ENCODE measurements around the gene TNS4. TPM values are rescaled to one million over a fixed set of nuclear protein-coding genes. Genes with fewer than 3 reads are reported as not detected.

TNS4 gene
- total and polyA plus RNA-seq, 9 of the 15 experiments (the other 6 are each of a cell fraction or from before 2014, with no cell fraction given): 0.04 to 0.73 (median 0.24) TPM; not detected in 1

DNA sequence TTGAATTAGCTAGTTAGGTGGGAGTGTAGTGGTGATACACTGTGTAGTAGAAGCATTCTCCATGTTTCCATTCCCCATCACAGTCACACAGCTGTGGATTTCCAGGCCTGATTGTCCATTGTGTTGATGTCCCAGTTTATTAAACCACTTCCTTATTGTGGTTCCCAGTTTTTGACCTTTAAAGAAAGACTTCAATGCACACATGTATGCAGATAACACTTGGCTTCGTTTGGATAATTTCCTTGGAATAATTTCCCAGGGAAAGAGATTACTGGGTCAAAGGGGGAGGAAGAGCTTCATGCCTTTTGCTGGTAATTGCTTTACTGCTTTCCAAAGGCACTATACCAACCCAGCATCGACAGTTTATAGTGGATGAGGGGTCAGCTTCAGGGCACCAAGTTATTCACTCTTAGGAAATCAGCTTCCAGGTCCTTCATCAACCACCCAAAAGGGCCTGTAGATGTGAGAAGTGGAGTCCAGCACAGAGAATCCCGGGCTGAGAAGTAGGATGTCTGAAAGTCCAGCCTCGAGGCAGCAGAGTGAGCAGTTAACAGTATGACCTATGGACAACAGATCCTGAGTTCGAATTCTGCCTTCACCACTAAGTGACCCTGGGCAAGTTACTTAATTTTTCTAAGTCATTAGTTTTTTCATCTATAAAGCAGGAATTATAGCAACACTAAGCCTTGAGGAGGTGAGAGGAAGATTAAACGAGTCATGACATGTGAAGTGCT lies 31.3 kb upstream of the TNS4 start:
- no peaks in the 10 kb centered on the region; the same call in 1 of the 2 replicates for H3K9me3 ChIP-seq (replicated peaks; ENCODE audit: control insufficient read depth, insufficient read depth, low read depth, low read length)
- peak overlapping the region; percentile 90 for H2AFZ ChIP-seq (ENCODE audit: low read depth, low read length)
- no peak for DNase-seq (ENCODE audit: extremely low read depth in 1 of 4, low spot score in 3 of 4)
- no peaks in the 10 kb centered on the region for H3K79me2 ChIP-seq (ENCODE audit: control insufficient read depth, insufficient read depth, low read length)
- POLR2A ChIA-PET: interaction anchor here (0.6 to 2.5 kb wide), 17 partner anchors 9 to 175 kb away, joined by 3 to 12 read pairs (median 4); partner anchors contain the start of genes GJD3 and TOP2A
- H3K4me3 ChIP-seq: no peak overlapping the region
- in situ Hi-C loops (cut with MboI) (no loop called here), intact Hi-C loops (cut with micrococcal nuclease) (loop anchor here (1.0 to 10.0 kb wide), 5 partner anchors 56 to 228 kb away; partner anchors contain the start of gene RARA)
- no peaks in the 10 kb centered on the region for H3K27me3 ChIP-seq (ENCODE audit: control insufficient read depth in 2 of 2, insufficient read depth in 2 of 2, low read length in 2 of 2)
- BruUV-seq (replicated peaks): no TSS peak
- peak; percentile 62 for FAIRE-seq
- H3K36me3 ChIP-seq (ENCODE audit: control insufficient read depth, insufficient read depth, low read length): no peaks in the 10 kb centered on the region
- no peak for ATAC-seq
- peaks cover 18 to 38% of the 10 kb centered on the region in 2 experiments for H3K4me1 ChIP-seq (replicated peaks in 1 of 2; ENCODE audit: control insufficient read depth in 2 of 2, insufficient read depth in 2 of 2, low read length in 2 of 2)
- no peak overlapping the region for H3K27ac ChIP-seq (ENCODE audit: extremely low read depth, low read depth, low read length)
- H3K4me2 ChIP-seq (ENCODE audit: insufficient read depth, low read length): peak overlapping the region; percentile 56; the same call in 1 of the 2 replicates
- WGBS (ENCODE audit: insufficient coverage, low coverage, missing lambda C conversion rate): 34% methylated on average over 6 of the region's 6 CpGs
- H3K9me1 ChIP-seq (ENCODE audit: control insufficient read depth, insufficient read depth, low read length): peaks cover 2% of the 10 kb centered on the region
- H4K20me1 ChIP-seq (replicated peaks; ENCODE audit: control insufficient read depth, insufficient read depth, low read length): no peaks in the 10 kb centered on the region
- H3K9ac ChIP-seq (ENCODE audit: insufficient read depth in 1 of 2, low read depth in 2 of 2, low read length in 2 of 2): peak overlapping the region in 1 of 2 experiments; percentile 30; a peak in 1 of 4 replicates
- CTCF ChIA-PET (ENCODE audit: low intra/inter-chr PET ratio): interaction anchor here (0.6 to 3.0 kb wide), 11 partner anchors 28 to 1130 kb away, joined by 3 to 28 read pairs (median 4); no protein-coding TSS in a partner anchor
- TF ChIP-seq, protein P1, sequence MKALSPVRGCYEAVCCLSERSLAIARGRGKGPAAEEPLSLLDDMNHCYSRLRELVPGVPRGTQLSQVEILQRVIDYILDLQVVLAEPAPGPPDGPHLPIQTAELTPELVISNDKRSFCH (CRISPR knock-in tag; IDR thresholded peaks at IDR 0.05): no peak
- TF ChIP-seq, protein P1 (tag; IDR thresholded peaks at IDR 0.05): 0 out of 2 replicates have a peak, but pooled peaks have one; percentile 61
- TF ChIP-seq JUND (IDR thresholded peaks at IDR 0.05; ENCODE audit: borderline replicate concordance, low read depth, low read length) (no peak), JUND (tag; IDR thresholded peaks at IDR 0.05; ENCODE audit: borderline replicate concordance, low read depth, low read length) (no peak), SPI1 (IDR thresholded peaks at IDR 0.05; ENCODE audit: borderline replicate concordance, low read depth, low read length) (peak; percentile 49; the same call in 1 of the 2 replicates), ADNP (tag; IDR thresholded peaks at IDR 0.05) (peak; percentile 87), NFIX (CRISPR knock-in tag; IDR thresholded peaks at IDR 0.05; ENCODE audit: low read depth) (no peak), BCOR (IDR thresholded peaks at IDR 0.05) (peak; percentile 34; the same call in 1 of the 2 replicates), ZNF3 (CRISPR knock-in tag; IDR thresholded peaks at IDR 0.05) (0 out of 2 replicates have a peak, but pooled peaks have one; percentile 16), SP2 (IDR thresholded peaks at IDR 0.05; ENCODE audit: extremely low read depth, low read depth, low read length, poor library complexity, severe bottlenecking) (no peak)
- TF ChIP-seq, protein P2, sequence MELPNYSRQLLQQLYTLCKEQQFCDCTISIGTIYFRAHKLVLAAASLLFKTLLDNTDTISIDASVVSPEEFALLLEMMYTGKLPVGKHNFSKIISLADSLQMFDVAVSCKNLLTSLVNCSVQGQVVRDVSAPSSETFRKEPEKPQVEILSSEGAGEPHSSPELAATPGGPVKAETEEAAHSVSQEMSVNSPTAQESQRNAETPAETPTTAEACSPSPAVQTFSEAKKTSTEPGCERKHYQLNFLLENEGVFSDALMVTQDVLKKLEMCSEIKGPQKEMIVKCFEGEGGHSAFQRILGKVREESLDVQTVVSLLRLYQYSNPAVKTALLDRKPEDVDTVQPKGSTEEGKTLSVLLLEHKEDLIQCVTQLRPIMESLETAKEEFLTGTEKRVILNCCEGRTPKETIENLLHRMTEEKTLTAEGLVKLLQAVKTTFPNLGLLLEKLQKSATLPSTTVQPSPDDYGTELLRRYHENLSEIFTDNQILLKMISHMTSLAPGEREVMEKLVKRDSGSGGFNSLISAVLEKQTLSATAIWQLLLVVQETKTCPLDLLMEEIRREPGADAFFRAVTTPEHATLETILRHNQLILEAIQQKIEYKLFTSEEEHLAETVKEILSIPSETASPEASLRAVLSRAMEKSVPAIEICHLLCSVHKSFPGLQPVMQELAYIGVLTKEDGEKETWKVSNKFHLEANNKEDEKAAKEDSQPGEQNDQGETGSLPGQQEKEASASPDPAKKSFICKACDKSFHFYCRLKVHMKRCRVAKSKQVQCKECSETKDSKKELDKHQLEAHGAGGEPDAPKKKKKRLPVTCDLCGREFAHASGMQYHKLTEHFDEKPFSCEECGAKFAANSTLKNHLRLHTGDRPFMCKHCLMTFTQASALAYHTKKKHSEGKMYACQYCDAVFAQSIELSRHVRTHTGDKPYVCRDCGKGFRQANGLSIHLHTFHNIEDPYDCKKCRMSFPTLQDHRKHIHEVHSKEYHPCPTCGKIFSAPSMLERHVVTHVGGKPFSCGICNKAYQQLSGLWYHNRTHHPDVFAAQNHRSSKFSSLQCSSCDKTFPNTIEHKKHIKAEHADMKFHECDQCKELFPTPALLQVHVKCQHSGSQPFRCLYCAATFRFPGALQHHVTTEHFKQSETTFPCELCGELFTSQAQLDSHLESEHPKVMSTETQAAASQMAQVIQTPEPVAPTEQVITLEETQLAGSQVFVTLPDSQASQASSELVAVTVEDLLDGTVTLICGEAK (IDR thresholded peaks at IDR 0.05): no peak
- TF ChIP-seq, protein P2 (CRISPR knock-in tag; IDR thresholded peaks at IDR 0.05): no peak

Data from K562 (cell line).